Measurements from ENCODE around the gene DND1.
"Not testable (repeated sequence)": the region's sequence is repeated elsewhere in the genome, so short reads cannot be mapped to it uniquely, and the experiment has no call there.

The DND1 gene

DNA sequence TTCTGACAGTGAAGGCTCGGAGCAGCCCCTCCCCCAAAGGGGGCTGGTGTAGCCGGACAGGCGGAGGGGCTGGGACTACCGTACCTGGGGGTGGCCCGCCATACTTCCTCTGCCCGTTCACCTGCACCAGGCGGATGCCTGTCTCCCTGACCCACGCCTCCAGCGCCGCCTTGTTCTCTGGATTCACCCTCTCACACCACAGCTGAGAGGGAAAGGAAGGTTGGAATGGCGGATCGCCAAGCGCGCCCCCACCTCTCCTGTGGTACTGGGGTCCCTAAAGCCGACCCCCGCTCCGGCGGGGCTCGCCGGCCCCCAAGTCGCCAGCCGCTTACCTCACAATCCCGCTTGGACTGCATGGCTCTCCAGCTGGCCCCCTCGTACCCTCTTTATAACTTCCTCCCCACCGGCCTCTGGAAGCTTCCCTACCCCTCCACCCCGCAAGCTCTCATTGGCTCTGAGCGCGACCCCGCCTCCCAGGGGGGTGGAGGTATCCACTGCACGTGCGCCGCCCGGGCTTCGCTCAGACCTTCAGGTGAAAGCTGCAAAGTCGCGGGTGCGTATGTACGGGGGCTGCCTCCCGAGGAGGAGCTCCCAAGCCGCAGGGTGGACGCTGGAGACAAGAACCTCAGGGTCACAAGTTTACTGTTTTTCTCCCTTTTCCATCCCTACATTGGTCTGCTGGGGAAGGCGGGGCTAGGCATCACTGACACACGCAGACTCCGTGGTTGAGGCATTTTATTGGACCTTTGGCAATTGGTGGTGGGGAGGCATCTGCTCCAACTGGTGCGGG is at the start of gene DND1:
DND1 (minus strand) TSS at position 390 of the 790 bp plus-strand sequence; CDS start at position 356, 34 bp downstream.
- no peak for DNase-seq (ENCODE audit: low read depth)
- H3K4me3 ChIP-seq (ENCODE audit: low read depth, low read length), result no peak within 1 kb of the TSS
- TF ChIP-seq, protein P1, sequence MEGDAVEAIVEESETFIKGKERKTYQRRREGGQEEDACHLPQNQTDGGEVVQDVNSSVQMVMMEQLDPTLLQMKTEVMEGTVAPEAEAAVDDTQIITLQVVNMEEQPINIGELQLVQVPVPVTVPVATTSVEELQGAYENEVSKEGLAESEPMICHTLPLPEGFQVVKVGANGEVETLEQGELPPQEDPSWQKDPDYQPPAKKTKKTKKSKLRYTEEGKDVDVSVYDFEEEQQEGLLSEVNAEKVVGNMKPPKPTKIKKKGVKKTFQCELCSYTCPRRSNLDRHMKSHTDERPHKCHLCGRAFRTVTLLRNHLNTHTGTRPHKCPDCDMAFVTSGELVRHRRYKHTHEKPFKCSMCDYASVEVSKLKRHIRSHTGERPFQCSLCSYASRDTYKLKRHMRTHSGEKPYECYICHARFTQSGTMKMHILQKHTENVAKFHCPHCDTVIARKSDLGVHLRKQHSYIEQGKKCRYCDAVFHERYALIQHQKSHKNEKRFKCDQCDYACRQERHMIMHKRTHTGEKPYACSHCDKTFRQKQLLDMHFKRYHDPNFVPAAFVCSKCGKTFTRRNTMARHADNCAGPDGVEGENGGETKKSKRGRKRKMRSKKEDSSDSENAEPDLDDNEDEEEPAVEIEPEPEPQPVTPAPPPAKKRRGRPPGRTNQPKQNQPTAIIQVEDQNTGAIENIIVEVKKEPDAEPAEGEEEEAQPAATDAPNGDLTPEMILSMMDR (IDR thresholded peaks at IDR 0.05; ENCODE audit: low read depth, low read length, missing control alignments), result no peak

DNA sequence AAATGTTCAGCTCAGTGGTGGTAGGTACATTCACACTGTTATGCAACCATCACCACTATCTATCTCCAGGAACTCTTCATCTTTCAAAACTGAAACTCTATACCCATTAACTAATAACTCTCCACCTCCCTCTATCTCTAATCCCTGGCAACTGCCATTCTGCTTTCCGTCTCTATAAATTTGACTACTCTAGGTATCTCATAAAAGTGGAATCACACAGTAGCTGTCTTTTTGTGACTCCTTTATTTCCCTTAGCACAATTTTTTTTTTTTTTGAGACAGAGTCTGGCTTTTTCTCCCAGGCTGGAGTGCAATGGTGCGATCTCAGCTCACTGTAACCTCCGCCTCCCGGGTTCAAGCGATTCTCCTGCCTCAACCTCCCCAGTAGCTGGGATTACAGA is 48.0 kb upstream of the DND1 start:
- DNase-seq (ENCODE audit: low read depth); H3K4me3 ChIP-seq (ENCODE audit: low read depth, low read length): not testable (repeated sequence)

GRCh38 chr5:140720738-140721137 is 47.4 kb upstream of the DND1 start:
- DNase-seq (ENCODE audit: low read depth), result not testable (repeated sequence)

DNA sequence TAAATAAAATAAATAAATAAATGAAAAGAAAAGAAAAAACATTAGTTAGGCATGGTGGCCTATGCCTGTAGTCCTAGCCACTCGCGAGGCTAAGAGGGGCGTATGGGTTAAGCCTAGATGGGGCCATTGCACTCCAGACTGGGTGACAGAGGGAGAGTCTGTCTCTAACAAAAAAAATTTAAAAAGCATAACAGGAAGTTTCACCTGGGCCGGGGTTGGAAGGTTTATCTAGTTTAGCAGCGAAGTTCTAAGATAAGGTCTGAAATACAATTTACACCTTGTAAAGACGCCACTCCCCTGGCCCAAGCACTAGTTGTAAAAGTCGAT is 44.9 kb upstream of the DND1 start:
- DNase-seq (ENCODE audit: low read depth), result no peak
- no peak overlapping the region for H3K4me3 ChIP-seq (ENCODE audit: low read depth, low read length)
- TF ChIP-seq, protein P1 (IDR thresholded peaks at IDR 0.05; ENCODE audit: low read depth, low read length, missing control alignments), result no peak

More at GRCh38 chr5:140720738-140721137, 47.4 kb upstream of the DND1 start:
- not testable (repeated sequence) for H3K4me3 ChIP-seq (ENCODE audit: low read depth, low read length)

DNA sequence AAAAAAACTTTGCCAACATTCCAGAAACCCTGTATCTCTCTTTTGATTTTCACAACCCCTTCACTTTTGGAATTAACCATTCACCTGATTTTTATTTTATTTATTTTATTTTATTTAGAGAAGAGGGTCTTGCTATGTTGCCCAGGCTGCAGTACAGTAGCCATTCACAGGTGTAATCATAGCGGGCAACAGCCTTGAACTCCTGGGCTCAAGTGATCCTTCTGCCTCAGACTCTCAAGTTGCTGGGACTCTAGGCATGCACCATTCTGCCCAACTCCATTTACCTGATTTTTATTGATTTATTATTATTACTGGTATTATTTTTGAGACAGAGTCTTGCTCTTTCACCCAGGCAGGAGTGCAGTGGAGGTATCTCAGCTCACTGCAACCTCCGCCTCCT is 42.9 kb upstream of the DND1 start:
- H3K4me3 ChIP-seq (ENCODE audit: low read depth, low read length); DNase-seq (ENCODE audit: low read depth): not testable (repeated sequence)

- H3K4me3 ChIP-seq (ENCODE audit: low read depth, low read length), result no peak overlapping the region
- TF ChIP-seq, protein P1 (IDR thresholded peaks at IDR 0.05; ENCODE audit: low read depth, low read length, missing control alignments), result no peak
- DNase-seq (ENCODE audit: low read depth), result no peak
These were observed 40.3 kb upstream of the DND1 start for GRCh38 chr5:140713562-140714094.

DNA sequence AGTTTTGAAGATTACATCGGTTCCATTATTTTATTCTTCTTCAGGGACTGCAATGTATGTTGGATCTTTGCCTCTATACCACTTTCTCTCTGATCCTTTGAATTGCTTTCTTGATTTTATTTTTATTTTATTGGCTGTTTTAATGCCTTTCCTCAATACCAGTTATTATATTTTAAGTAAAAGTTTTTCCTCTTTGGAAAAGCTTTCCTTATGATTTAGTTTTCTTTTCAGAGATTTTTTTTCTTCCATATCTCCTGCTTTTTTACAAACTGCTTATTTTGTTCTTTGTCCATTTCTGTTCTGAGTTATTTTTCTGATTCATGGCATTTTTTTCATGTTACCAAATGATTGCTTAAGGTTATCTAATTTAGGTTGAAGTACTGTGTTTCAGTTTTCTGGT is 38.4 kb upstream of the DND1 start:
- TF ChIP-seq, protein P1 (IDR thresholded peaks at IDR 0.05; ENCODE audit: low read depth, low read length, missing control alignments), result no peak
- H3K4me3 ChIP-seq (ENCODE audit: low read depth, low read length), result no peak overlapping the region
- no peak for DNase-seq (ENCODE audit: low read depth)

DNA sequence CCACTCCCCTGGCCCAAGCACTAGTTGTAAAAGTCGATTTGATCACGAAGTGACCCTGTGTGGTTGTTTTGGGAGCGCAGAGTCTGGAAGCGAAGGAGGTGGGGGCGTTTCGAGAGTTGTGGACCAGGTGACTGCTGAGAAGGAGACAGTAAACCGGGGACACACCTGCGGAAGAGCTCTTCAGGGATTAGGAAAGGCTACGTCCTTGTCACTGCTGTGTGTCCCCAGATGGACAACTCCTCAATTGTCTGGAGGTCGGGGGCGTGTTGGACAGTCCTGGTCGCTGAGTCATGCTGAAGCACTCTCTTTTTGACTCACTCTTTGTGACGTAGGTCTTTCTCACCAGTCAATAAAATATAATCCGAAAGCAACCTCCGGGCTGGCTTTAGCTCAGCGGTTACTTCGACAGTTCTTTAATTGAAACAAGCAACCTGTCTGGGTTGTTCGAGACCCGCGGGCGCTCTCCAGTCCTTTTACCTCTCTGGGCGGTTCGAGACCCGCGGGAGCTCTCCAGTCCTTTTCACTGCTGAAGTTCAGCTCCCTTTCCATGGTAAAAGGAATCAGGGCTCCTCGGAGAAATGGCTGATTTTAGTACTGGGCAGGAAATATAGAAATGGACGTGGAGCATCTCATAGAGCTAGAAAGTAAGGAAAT is 37.6 kb upstream of the DND1 start:
- TF ChIP-seq, protein P1 (IDR thresholded peaks at IDR 0.05; ENCODE audit: low read depth, low read length, missing control alignments), result no peak
- peak overlapping the region; percentile 77 for H3K4me3 ChIP-seq (ENCODE audit: low read depth, low read length)
- peak; percentile 87 for DNase-seq (ENCODE audit: low read depth)

- H3K4me3 ChIP-seq (ENCODE audit: low read depth, low read length); DNase-seq (ENCODE audit: low read depth): not testable (repeated sequence)
These were observed 35.4 kb upstream of the DND1 start for GRCh38 chr5:140708787-140709186.
